GM19372 (cell line): ENCODE data around the gene TET1.
"Not testable (repeated sequence)": the region's sequence is repeated elsewhere in the genome, so short reads cannot be mapped to it uniquely, and the experiment has no call there.

Source experiments
- ATAC-seq: cut with Tn5 transposase; IDR thresholded peaks from one replicate; pipeline ENCODE4 v1.9.1; 2021; ENCODE audit warnings: mild to moderate bottlenecking, low read depth, moderate library complexity; ENCODE audit not compliant: unreplicated experiment

The TET1 gene

DNA sequence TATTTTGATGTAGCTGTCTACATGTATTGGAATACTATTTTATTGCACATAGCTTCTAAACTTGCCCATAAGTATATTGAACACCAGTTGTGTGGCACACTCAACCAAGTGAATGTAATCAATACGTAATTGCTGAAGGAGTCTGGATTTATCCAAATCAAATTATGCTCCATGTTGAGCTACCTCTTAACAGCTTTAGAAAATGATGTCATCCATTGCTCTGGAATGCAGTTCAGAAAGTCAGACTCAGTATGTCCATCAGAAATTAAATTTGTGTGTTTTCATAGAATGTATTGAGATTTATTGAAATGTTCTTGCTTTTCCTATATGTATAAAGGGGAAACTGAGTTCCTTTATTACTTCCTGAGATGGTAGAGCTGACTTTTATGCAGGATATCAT is 135.9 kb downstream of the TET1 start:
- ATAC-seq: no peak

DNA sequence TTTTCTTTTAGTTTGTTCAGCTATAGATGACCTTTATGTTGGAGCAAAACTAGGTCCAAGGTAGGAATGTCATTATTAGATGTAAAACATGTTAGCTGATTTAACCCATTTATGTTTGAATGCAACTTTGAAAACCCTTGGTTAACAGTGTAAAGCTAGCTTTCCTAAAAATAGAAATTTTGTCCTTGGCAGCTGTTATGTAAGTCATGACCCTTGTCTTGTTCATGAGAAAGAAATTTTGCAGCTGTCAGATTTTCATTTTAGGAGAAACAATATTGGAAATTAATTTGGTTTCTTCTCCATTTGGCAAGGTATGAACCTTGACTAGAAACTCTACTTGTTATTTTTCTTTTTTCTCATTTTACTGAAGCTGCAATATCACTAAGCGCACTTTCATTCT is 137.0 kb downstream of the TET1 start:
- ATAC-seq: no peak

DNA sequence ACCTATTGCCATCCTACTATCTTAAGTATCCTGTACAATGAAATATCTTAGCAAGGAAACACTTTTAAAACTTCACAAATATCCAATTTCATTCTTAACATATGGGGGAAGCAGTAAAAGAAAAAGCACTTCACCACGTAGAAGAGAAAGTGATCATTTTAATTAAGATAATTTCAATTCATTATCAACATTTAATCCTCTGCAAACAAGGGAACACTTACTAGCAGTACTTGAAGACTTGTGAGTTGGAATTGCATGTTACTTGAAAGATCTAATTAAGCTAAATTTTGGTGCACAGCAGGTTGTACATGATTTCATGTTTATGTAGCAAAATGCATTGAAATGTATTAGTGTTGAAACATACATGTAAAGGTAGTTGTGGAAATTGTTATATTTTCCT is 140.1 kb downstream of the TET1 start:
- ATAC-seq: no peak

DNA sequence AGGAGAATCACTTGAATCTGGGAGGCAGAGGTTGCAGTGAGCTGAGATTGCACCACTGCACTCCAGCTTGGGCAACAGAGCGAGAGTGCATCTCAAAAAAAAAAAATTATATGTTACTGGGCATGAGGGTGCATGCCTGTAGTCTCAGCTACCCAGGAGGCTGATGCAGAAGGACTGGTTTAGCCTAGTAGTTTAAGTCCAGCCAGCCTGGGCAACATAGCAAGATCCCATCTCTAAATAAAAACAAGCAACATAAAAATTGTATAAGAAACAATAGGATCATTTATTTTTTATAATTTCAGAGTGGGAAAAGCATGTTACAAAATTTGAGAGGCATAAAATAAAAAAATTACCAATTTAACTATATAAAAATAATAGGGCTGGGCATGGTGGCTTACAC is 145.4 kb downstream of the TET1 start:
- ATAC-seq: no peak

DNA sequence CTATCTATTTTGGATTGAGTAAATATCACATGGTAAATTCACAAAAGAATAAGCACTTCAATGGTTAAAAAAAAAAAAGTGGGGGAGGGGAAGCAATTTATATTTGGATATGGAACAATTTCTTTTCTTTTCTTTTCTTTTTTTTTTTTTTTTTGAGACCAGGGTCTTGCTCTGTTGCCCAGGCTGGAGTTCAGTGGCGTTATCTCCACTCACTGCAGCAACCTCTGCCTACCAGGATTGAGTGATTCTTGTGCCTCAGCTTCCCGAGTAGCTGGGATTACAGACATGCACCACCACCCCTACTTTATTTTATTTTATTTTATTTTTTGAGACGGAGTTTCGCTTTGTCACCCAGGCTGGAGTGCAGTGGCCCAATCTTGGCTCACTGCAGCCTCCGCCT is 148.8 kb downstream of the TET1 start:
- ATAC-seq: not testable (repeated sequence)

DNA sequence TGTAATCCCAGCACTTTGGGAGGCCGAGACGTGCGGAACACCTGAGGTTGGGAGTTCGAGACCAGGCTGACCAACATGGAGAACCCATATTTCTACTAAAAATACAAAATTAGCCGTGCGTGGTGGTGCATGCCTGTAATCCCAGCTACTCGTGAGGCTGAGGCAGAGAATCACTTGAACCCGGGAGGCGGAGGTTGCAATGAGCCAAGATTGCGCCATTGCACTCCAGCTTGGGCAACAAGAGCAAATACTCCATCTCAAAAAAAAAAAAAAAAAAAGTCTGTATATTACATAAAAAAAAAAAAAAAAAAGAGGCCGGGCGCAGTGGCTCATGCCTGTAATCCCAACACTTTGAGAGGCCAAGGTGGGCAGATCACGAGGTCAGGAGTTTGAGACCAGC is 152.9 kb downstream of the TET1 start:
- ATAC-seq: not testable (repeated sequence)

DNA sequence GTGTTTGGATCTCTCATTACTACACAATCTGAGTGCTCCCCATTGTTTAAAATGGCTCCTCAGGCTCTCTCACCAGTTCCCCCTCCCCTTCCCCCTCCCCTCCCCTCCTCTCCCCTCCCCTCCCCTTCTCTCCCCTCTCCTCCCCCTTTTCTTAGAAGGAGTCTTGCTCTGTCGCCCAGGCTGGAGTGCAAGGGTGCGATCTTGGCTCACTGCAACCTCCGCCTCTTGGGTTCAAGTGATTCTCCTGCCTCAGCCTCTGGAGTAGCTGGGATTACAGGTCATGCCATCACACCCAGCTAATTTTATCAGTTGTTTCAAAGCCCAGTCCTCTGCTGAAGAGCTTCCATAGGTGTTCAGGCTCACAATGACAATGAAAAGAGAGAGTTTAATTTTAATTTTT is 157.3 kb downstream of the TET1 start:
- no peak for ATAC-seq

DNA sequence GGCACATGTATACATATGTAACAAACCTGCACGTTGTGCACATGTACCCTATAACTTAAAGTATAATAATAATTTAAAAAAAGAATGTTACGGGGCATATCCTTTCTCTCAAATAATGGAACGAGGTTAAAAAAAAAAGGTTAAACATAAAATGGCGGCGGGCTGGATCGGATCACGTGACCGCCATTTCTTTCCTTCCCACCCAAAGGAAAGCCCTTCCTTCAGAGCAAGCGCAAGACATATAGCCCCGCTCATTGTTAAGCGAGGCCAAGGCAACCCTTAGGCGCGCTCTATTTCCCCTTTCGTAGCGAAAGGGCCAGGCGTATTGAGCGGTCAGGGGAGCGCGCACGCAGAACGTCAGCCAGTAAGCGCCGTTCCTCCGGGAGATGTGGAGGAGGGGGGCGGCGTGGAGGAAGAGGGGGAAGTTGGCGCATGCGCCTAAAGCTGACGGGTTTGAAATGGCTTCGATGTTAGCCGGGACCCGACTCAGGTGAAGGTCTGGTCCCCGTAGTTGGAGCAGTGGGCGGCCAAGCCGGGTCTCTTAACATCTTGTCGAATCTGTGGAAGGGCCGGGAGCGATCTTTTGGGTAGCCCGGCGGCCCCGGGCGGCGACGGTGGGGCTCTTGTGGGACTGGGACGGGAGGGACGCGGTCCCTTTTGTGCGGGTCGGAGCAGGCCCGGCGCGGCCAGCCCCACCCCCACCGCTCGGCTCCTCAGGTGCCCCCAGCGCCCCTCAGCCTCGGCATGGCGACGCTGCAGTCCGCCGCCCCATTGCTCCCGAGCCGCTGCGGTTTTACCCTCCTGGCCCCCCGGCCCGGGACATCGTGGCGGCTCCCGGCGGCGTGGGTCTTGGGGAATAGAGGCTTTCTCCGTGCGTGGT is 160.9 kb downstream of the TET1 start, which contains the start of gene CCAR1:
Gene CCAR1 (plus strand): TSS at position 447 of the 880 bp plus-strand sequence. CDS start 1,266 bp downstream, outside the sequence.
- peak; percentile 99 for ATAC-seq

DNA sequence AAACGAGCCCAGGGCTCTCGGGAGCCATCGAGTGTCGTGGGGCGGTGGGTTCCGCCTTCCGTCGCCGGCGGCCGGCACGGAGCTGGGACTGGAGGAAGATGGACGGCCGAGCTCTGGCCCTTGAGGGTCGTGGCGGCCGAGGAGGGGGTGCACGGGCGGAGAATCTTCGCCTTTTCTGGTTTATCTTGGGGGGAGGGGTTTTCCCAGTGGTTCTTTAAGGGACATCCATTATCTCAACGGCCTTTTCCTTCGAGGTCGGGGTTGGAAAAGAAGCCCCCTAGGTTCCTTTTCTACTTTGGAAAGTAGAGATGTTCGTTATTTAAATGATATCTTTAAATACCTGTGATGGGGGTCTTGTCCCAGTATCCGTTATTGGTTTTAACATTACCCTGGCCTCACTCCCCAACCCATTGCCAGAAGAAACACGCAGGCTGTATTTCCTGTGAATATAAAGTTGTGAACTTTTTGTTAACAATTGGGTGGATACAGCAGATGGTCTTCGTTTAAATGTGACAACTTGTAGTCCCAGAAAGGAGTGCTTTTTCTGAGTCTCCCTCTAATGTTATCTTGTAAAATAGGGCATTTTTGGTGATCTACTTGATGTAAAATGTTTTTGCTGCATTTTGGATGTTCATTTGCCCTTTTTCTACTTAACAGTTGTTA is 161.7 kb downstream of the TET1 start:
- no peak for ATAC-seq

DNA sequence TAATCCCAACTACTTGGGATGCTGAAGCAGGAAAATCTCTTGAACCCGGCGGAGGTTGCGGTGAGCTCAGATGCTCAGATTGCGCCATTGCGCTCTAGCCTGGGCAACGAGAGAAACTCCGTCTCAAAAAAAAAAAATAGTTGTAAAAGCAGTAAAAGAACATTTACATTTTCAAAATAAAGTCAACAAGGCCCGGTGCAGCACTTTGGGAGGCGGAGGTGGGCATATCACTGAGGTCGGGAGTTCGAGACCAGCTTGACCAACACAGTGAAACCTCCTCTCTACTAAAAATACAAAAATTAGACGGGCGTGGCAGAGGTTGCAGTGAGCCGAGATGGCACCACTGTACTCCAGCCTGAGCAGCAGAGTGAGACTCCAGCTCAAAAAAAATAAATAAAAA is 164.9 kb downstream of the TET1 start:
- no peak for ATAC-seq

DNA sequence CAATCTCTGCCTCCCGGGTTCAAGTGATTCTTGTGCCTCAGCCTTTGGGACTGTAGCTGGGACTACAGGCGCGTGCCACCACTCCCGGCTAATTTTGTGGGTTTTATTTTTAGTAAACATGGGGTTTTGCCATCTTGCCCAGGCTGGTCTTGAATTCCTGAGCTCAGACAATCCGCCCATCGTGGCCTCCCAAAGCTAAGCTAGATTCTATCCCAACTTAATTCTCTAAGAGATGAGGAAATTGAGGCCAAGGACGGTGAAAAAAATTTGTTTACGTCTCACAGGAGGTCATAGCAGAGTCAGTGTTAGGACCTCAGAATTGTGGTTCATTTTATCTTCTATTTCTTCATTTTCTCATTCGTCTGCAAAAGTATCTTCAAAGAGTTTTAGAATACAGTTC is 167.0 kb downstream of the TET1 start:
- ATAC-seq: no peak

DNA sequence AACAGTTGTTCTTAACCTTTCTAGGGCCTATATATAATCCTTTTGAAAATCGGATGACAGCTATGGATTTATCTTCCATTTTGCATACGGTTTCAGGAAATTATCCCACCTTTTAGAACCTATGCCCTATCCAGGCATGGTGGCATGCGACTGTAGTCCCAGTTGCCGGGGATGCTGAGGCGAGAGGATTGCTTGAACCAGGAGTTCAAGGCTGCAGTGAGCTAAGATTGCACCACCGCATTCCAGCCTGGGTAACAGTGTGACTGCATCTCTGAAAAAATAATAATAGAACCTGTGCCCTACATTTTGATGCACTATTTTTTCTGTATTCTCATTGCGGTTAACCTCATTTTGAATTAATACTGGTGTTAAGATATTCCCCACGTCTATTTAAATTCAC is 172.5 kb downstream of the TET1 start:
- no peak for ATAC-seq

DNA sequence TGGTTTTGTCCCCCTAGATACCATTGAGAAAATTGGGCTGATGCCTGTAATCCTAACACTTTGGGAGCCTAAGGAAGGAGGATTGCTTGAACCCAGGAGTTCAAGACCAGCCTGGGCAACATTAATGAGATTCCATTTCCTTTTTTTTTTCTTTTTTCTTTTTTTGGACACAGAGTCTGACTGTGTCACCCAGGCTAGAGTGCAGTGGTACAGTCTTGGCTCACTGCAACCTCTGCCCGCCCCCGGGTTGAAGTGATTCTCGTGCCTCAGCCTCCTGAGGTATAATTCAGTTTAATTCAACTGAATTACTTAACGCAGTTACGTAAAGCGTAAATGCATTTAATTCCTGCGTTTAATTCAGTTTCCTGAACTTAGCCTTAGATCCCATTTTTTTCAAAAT is 174.2 kb downstream of the TET1 start:
- ATAC-seq: no peak

DNA sequence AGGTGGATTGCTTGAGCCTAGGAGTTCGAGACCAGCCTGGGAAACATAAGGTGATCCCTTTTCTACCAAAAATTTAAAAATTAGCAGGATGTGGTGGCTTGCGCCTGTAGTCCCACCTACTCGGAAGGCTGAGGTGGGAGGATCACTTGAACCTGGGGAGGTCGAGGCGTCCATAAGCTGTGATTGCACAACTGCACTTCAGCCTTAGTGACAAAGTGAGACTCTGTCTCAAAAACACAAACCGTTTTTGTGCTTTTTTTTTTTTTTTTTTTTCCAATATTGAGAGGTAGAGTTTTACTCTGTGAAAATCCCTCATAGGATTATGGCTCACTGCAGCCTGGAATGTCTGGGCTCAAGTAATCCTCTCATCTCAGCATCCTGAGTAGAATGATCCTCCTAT is 175.0 kb downstream of the TET1 start:
- ATAC-seq: no peak

DNA sequence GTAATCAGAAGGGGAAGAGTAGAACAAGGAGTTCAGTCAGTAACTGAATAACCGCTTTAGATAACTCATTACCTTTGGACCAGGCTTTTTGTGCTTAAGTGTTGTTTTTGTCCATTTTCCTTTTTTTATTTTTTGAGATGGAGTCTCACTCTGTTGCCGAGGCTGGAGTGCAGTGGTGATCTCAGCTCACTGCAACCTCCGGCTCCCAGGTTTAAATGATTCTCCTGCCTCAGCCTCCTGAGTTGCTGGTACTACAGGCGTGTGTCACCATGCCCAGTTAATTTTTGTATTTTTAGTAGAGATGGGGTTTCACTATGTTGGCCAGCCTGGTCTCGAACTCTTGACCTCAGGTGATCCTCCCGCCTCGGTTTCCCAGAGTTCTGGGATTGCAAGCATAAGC is 175.6 kb downstream of the TET1 start:
- not testable (repeated sequence) for ATAC-seq

DNA sequence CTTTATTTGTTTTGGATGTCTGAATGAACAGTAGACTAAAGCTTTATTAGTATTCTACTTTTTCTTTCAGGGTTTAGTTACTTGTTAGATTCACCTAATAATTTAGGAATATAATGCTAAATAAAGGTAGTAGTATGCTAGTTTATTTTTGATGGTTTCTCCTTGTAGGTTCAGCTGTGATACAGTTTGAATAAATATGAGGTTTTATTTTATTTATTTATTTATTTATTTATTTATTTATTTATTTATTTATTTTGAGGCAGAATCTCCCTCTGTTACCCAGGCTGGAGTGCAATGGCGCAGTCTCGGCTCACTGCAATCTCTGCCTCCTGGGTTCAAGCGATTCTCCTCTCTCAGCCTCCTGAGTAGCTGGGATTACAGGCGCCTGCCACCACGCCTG is 180.5 kb downstream of the TET1 start:
- ATAC-seq: not testable (repeated sequence)

DNA sequence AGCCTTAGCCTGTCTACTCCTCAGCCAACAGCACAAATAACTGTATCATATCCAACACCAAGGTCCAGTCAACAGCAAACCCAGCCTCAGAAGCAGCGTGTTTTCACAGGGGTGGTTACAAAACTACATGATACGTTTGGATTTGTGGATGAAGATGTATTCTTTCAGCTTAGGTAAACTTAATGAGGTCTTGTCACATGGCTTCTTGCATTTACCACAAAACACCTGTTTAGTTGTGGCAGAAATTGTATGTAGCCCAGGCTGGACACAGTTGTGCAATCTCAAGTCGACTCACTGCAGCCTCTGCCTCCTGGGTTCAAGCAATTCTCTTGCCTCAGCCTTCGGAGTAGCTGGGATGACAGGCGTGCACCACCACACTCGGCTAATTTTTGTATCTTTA is 182.3 kb downstream of the TET1 start:
- ATAC-seq: no peak
